Glomerular visceral epithelial cell (primary cell): Measurements from ENCODE around the gene GPR132.

Experiments
- DNase-seq: peaks from one replicate; pipeline ENCODE4 v3.0.0-alpha.2; 2016; ENCODE audit errors: extremely low spot score

Gene GPR132

GRCh38 chr14:105020815-105021655 is 44.2 kb downstream of the GPR132 start, which contains the start of gene CDCA4:
Gene CDCA4, minus strand, starts transcription at chr14:105021083. Its CDS starts 9,154 bp downstream, at chr14:105011929.
- peak; percentile 98 for DNase-seq

GRCh38 chr14:105019861-105020814 is 45.1 kb downstream of the GPR132 start:
- DNase-seq = peak; percentile 46

GRCh38 chr14:105018414-105018813 is 46.8 kb downstream of the GPR132 start:
- DNase-seq = no peak

DNA sequence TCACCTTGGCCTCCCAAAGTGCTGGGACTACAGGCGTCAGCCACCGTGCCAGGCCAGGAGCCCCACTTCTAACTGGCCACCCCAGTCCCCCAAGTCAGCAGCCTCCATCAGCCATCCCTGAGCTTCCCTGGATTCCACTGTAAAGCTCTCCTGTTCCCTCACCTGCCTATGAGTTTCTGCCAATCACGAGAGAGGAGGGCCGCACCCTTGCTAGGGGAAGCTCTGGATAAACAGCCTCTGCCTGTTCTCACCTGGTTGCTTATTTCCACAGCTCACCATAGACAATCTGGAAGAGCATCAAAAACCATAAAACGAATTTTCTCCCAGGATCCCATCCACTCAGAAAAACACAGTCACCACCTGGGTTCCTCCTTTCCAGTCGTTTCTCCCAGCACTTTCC is 49.3 kb downstream of the GPR132 start:
- DNase-seq = no peak

DNA sequence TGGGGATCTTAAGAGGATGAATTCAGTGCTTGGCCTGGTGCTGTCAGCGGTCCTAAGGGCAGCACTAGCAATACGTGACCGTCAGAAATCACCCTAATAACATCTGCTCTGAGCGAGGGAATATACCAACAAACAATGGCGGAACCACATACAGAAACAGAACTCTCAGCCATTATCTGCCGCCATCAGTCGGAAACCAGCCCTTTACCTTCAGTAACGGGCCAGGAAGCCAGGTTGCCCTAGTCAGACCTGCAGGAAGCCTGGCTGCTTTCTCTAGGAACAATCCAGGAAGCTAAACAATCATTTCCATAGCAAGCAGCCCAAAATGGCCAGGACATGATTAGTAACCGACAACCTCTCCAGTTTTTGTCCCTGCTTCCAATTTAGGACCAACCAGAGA is 50.0 kb downstream of the GPR132 start:
- DNase-seq = no peak

- no peak for DNase-seq
These were observed 50.6 kb downstream of the GPR132 start for GRCh38 chr14:105014631-105015030.

- DNase-seq = no peak
These were observed 51.2 kb downstream of the GPR132 start for GRCh38 chr14:105014032-105014431.

DNA sequence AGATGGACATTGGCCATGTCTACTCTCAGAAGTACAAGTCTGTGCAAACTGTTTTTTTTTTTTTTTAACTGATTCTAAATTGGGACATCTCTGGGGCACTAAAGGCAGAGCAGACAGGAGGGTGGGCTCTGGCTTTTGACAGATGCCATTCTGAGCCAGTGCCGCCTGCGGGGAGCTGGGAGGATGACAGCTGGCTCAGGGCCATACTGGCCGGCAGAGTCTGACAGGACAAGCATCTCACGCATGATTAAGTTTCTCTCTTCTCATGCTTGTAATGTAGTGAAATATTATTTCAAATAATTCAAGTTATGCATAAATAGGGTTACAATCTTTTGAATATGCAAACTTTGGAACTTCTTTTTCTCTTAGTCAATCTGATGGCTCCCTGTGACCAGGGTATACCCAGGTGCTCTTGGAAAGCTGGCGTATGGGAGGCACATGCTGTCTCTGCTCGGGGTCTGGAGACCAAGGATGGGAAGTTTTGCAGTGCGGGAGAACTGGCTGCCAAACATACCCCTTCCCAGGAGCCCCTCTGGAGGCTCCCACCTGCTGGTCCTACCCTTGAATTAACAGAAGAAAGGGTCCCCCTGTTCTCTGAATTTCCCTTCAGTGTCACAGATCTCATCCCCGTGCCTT is 52.0 kb downstream of the GPR132 start:
- DNase-seq = peak; percentile 62

DNA sequence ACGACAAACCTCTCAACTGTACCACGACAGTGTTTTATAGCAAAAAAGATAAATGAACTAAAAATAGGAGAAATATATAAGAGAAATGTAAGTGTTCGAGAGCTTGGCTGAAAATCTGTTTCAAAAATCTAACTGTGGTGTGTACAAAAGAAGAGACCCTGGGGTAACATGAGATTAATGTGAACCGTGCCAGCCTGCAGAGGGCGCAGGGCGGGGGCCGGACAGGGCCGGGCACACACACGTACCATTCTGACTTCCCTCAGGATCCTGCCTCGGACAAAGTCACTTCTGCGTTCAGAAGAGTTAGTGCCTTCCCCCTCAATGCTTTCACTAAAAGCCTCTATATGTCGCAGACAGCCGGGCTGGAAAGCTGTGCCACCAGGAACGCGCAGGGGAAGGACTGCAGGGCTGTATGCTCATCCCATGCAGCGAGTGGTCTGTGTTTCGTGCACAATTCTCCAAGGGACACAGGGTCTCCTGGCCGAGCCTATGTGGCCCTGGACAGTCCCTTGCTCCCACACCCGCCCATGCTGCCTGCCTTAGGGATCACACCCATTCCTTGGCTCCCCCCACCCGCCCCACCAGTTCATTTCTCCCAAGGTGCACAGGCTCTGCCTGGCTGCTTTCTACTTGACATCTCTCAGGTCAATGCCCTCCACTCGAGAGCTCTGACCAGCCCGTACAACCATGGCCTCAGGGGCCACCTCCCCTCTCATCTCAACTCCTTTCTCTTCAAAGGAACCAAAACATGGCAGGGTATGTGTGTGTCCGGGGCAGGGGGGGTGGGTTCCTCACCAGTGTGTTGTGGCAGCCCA is 52.9 kb downstream of the GPR132 start:
- no peak for DNase-seq

DNA sequence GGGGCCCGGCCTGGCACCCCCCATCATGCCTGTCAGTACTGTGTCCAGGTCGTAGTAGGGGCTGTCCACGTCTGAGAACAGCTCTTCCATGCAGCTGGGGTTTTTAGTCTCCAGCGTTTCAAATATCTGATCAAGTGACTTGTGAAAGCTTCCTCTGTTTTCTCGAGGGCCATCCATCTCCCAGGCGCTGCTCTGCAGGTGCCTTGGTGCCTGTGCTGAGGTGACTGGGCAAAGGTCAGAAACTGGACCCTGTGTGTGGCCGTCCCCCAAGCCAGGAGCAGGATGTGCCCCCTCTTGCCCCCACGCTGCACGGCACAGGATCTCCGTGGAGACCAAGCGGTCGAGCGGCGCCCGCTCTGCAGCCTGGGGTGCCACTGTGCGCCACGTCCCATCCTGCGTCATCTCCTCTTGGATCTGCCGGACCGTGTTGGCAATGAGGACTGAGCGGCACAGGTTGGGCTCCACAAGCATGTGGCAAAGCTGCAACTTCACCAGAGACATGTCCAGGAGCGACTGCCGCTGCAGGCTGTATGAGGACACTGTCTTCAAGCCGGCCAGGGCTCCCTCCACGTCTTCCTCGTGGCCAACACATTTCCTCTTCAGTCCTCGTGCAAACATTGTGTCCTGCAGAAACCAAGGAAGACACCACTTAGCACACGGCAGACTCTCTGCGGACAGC is 53.8 kb downstream of the GPR132 start:
- no peak for DNase-seq

DNA sequence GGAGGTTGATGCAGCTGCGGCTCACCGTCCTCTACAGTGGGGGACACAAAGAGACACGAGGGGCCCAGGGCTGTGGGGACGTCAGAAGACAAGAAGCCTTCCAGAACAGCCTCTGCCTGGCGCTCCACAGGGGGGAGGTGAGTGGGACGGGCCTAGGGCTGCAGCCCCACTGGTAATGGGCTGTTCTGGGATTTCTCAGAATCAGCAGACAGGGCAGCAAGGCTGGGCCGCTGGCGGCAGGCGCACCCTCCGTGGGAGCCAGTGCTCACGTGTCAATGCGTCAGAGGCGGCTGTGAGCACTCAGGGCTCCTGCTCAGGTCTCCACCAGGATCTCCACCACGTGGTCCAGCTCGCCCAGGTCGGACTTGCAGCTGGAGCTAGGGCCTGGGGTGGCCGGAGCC is 54.3 kb downstream of the GPR132 start:
- DNase-seq = no peak

- no peak for DNase-seq
These were observed 55.1 kb downstream of the GPR132 start for GRCh38 chr14:105010106-105010505.

- no peak for DNase-seq
These were observed 57.5 kb downstream of the GPR132 start for GRCh38 chr14:105007593-105008264.

DNA sequence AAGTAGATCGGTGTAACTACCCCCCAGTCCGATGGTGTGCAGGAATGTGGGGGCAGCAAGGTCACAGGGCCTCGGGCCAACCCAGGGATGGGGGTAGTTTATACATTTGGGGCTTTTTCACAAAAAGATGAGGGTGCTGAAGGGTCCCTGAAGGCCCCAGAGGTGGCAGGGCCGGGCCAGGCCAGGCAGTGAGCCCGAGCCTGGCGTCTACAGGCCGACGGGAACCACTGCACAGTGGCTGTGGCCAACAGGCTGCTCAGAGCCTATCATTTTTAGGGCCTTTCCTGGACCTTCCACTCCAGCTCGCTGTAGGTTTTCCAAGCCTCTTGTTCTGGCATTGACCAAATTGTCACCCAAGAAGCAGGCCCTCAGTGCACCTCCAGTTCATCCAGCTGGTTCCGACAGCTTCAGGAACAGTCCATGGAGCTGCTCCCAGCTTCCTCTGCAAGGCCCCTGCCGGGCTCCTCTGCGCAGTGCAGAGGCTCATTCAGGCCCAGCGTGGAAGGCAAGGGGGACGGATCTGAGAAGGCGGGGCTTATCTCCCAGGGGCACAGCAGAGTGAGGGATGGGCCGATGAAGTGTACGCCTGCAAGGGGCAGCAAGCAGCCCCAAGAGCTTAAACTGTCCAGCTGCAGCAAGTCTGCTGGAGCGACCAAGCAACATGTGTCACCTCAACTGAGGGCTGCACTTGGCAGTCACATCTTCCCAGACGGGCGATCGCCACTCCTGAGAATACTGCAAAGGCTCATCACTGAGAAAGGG is 58.2 kb downstream of the GPR132 start:
- DNase-seq = no peak

GRCh38 chr14:105005929-105006830 is 59.0 kb downstream of the GPR132 start:
- DNase-seq = no peak

GRCh38 chr14:105005329-105005928 is 59.8 kb downstream of the GPR132 start:
- no peak for DNase-seq
